ENCODE measurements around the gene GH1.
A peak's percentile ranks its signal among the peaks of the same experiment; 100 is the strongest.
"Not testable (repeated sequence)": the region's sequence is repeated elsewhere in the genome, so short reads cannot be mapped to it uniquely, and the experiment has no call there.

The GH1 gene

GRCh38 chr17:63918789-63919305 is at the start of gene GH1:
Gene GH1, minus strand, starts transcription at chr17:63918839. Its CDS starts 63 bp downstream, at chr17:63918776.
- not testable (repeated sequence) for H3K4me3 Mint-ChIP-seq; H3K27ac Mint-ChIP-seq; DNase-seq; H3K36me3 Mint-ChIP-seq (ENCODE audit: low read depth); H3K9me3 Mint-ChIP-seq
- peaks cover 23% of the 10 kb centered on the region for H3K4me1 Mint-ChIP-seq
- H3K27me3 Mint-ChIP-seq (ENCODE audit: low read depth, poor library complexity) = peaks cover 60% of the 10 kb centered on the region

- H3K27ac Mint-ChIP-seq = no peak overlapping the region
- H3K4me1 Mint-ChIP-seq = peaks cover 2% of the 10 kb centered on the region
- peaks cover 6% of the 10 kb centered on the region for H3K27me3 Mint-ChIP-seq (ENCODE audit: low read depth, poor library complexity)
- H3K4me3 Mint-ChIP-seq = no peak overlapping the region
- no peaks in the 10 kb centered on the region for H3K36me3 Mint-ChIP-seq (ENCODE audit: low read depth)
- DNase-seq = no peak
- no peak for TF ChIP-seq CTCF (IDR thresholded peaks at IDR 0.05)
- no peaks in the 10 kb centered on the region for H3K9me3 Mint-ChIP-seq
Measured at GRCh38 chr17:63967953-63968352, 49.3 kb upstream of the GH1 start.

GRCh38 chr17:63966646-63967264 is 48.1 kb upstream of the GH1 start:
- no peak for TF ChIP-seq CTCF (IDR thresholded peaks at IDR 0.05)
- peaks cover 9% of the 10 kb centered on the region for H3K27me3 Mint-ChIP-seq (ENCODE audit: low read depth, poor library complexity)
- H3K27ac Mint-ChIP-seq = no peak overlapping the region
- no peaks in the 10 kb centered on the region for H3K9me3 Mint-ChIP-seq
- no peaks in the 10 kb centered on the region for H3K36me3 Mint-ChIP-seq (ENCODE audit: low read depth)
- no peak overlapping the region for H3K4me3 Mint-ChIP-seq
- peaks cover 11% of the 10 kb centered on the region for H3K4me1 Mint-ChIP-seq
- DNase-seq = no peak

- H3K9me3 Mint-ChIP-seq = no peaks in the 10 kb centered on the region
- no peak for DNase-seq
- H3K4me3 Mint-ChIP-seq = no peak overlapping the region
- H3K4me1 Mint-ChIP-seq = peaks cover 20% of the 10 kb centered on the region
- H3K36me3 Mint-ChIP-seq (ENCODE audit: low read depth) = no peaks in the 10 kb centered on the region
- H3K27ac Mint-ChIP-seq = no peak overlapping the region
- no peak for TF ChIP-seq CTCF (IDR thresholded peaks at IDR 0.05)
- H3K27me3 Mint-ChIP-seq (ENCODE audit: low read depth, poor library complexity) = peaks cover 25% of the 10 kb centered on the region
Measured at GRCh38 chr17:63963123-63963522, 44.5 kb upstream of the GH1 start.

- Mint-ChIP-seq H3K4me1 (peaks cover 20% of the 10 kb centered on the region), H3K27me3 (ENCODE audit: low read depth, poor library complexity) (peaks cover 25% of the 10 kb centered on the region), H3K36me3 (ENCODE audit: low read depth) (no peaks in the 10 kb centered on the region), H3K9me3 (no peaks in the 10 kb centered on the region), H3K27ac (no peak overlapping the region), H3K4me3 (no peak overlapping the region)
- DNase-seq = no peak
- no peak for TF ChIP-seq CTCF (IDR thresholded peaks at IDR 0.05)
Measured at GRCh38 chr17:63962298-63962744, 43.7 kb upstream of the GH1 start.

- DNase-seq = peak; percentile 98
- Mint-ChIP-seq H3K36me3 (ENCODE audit: low read depth) (no peaks in the 10 kb centered on the region), H3K4me3 (peak overlapping the region; percentile 80)
Measured at GRCh38 chr17:63961355-63962212, 42.9 kb upstream of the GH1 start.

More at GRCh38 chr17:63961355-63962212, 42.9 kb upstream of the GH1 start:
- Mint-ChIP-seq H3K27me3 (ENCODE audit: low read depth, poor library complexity) (peaks cover 25% of the 10 kb centered on the region), H3K27ac (no peak overlapping the region), H3K4me1 (peaks cover 20% of the 10 kb centered on the region), H3K9me3 (no peaks in the 10 kb centered on the region)
- no peak for TF ChIP-seq CTCF (IDR thresholded peaks at IDR 0.05)
